ENCODE results near the gene SSTR3. TPM values are rescaled to one million over a fixed set of nuclear protein-coding genes. Genes with fewer than 3 reads are reported as not detected.
A peak's percentile ranks its signal among the peaks of the same experiment; 100 is the strongest.

Gene SSTR3
- total and polyA plus RNA-seq, 2 of the 13 experiments (the other 11 are each of a cell fraction or from before 2014, with no cell fraction given), result 0.08 to 0.64 TPM

DNA sequence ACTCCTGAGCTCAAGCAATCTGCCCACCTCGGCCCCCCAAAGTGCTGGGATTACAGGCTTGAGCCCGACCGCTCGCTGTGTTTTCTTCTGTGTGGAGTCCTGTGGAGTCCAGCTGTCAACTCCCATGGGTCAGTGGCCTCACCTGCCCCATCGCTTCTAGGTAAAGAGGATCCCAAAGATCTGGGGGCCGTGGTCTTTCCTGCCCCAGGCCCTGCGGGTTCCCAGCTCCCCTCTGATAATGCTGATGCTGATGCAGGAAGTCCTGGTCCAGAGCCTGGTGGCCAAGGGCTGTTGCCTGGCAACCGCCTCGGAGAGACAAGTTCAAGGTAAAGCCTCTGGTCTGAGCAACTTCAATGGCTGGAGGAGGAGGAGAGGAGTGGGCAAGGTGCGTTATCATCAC, 9.6 kb downstream of the SSTR3 start:
- no peak overlapping the region for H3K4me2 ChIP-seq (ENCODE audit: low read depth, low read length)
- intact Hi-C loops (cut with micrococcal nuclease; ENCODE audit: unreplicated experiment), result loop anchor here (5.0 kb wide), 1 partner anchor 60 kb away; no protein-coding TSS in a partner anchor
- BruUV-seq (replicated peaks), result no TSS peak
- in situ Hi-C loops (cut with HindIII; ENCODE audit: extremely low pct_ligation_motif_present, low pct_unique_long_range_greater_than_20kb), result no loop called here
- 48% methylated on average over 8 of the region's 10 CpGs for WGBS (ENCODE audit: low lambda C conversion rate)
- no peaks in the 10 kb centered on the region for H4K20me1 ChIP-seq (ENCODE audit: insufficient read depth, low read length)
- H3K9ac ChIP-seq (ENCODE audit: insufficient read depth, low read depth, low read length), result no peak overlapping the region
- TF ChIP-seq RFX1 (IDR thresholded peaks at IDR 0.05), result 0 out of 2 replicates have a peak, but pooled peaks have one; percentile 18
- TF ChIP-seq, protein P1, sequence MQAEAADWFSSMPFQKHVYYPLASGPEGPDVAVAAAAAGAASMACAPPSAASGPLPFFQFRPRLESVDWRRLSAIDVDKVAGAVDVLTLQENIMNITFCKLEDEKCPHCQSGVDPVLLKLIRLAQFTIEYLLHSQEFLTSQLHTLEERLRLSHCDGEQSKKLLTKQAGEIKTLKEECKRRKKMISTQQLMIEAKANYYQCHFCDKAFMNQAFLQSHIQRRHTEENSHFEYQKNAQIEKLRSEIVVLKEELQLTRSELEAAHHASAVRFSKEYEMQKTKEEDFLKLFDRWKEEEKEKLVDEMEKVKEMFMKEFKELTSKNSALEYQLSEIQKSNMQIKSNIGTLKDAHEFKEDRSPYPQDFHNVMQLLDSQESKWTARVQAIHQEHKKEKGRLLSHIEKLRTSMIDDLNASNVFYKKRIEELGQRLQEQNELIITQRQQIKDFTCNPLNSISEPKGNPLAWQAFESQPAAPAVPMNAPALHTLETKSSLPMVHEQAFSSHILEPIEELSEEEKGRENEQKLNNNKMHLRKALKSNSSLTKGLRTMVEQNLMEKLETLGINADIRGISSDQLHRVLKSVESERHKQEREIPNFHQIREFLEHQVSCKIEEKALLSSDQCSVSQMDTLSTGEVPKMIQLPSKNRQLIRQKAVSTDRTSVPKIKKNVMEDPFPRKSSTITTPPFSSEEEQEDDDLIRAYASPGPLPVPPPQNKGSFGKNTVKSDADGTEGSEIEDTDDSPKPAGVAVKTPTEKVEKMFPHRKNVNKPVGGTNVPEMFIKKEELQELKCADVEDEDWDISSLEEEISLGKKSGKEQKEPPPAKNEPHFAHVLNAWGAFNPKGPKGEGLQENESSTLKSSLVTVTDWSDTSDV (CRISPR knock-in tag; IDR thresholded peaks at IDR 0.05), result no peak
- DNase-seq (ENCODE audit: low spot score), result no peak
- no peaks in the 10 kb centered on the region for H3K27me3 ChIP-seq (ENCODE audit: control insufficient read depth in 1 of 2, insufficient read depth in 2 of 2, low read length in 2 of 2)
- no peaks in the 10 kb centered on the region for H3K36me3 ChIP-seq (replicated peaks in 1 of 2; ENCODE audit: control insufficient read depth in 1 of 2, insufficient read depth in 2 of 2, low read length in 2 of 2)
- H3K27ac ChIP-seq (ENCODE audit: extremely low read length, insufficient read depth, low read length), result no peak overlapping the region
- ChIA-PET POLR2A (no interaction called here), CTCF (ENCODE audit: low intra/inter-chr PET ratio, low total read pairs) (no interaction called here)
- no peaks in the 10 kb centered on the region for H3K79me2 ChIP-seq (ENCODE audit: insufficient read depth, low read length)
- no peak overlapping the region for H3K4me3 ChIP-seq (replicated peaks in 1 of 3; ENCODE audit: insufficient read depth in 1 of 3, low read depth in 2 of 3, low read length in 3 of 3)
- peaks cover 34% of the 10 kb centered on the region for H3K4me1 ChIP-seq (ENCODE audit: insufficient read depth, low read length)
- H3K9me3 ChIP-seq (ENCODE audit: low read length), result no peaks in the 10 kb centered on the region
- no peak overlapping the region for H2AFZ ChIP-seq (ENCODE audit: low read length)
- no peak for FAIRE-seq
- no peak for ATAC-seq

DNA sequence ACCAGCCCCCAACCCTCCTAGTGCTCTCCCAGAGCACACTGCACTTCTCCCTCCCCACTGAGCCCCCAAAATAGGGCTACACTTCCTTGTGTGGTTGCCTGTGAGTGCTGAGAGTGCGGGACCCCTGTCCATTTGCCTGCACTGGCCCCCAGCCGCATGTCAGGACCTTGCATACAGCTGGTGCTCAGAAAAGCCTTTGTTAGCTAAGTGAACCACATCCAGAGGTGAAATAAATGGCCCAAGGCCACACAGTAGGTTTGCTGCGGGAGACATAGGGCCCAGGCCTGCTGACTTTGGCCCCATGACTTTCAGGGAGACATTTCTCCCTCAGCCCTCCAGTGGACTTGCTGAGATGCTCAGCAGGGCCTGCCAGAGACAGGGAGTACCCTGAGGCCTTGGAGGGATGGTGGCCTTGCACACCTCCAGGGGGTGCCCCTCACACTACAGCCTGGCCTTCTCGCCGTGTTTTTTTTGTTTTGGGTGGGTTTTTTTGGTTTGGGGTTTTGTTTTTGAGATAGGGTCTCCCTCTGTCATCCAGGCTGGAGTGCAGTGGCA, 10.2 kb downstream of the SSTR3 start:
- Histone ChIP-seq H3K9me3 (ENCODE audit: low read length) (no peaks in the 10 kb centered on the region), H3K27me3 (ENCODE audit: control insufficient read depth in 1 of 2, insufficient read depth in 2 of 2, low read length in 2 of 2) (no peaks in the 10 kb centered on the region), H3K27ac (ENCODE audit: extremely low read length, insufficient read depth, low read length) (no peak overlapping the region), H3K4me3 (replicated peaks in 1 of 3; ENCODE audit: insufficient read depth in 1 of 3, low read depth in 2 of 3, low read length in 3 of 3) (no peak overlapping the region), H3K9ac (ENCODE audit: insufficient read depth, low read depth, low read length) (no peak overlapping the region), H3K79me2 (ENCODE audit: insufficient read depth, low read length) (no peaks in the 10 kb centered on the region), H4K20me1 (ENCODE audit: insufficient read depth, low read length) (peaks cover 3% of the 10 kb centered on the region; the same call in 1 of the 2 replicates), H3K4me1 (ENCODE audit: insufficient read depth, low read length) (peaks cover 41% of the 10 kb centered on the region), H2AFZ (ENCODE audit: low read length) (no peak overlapping the region), H3K36me3 (replicated peaks in 1 of 2; ENCODE audit: control insufficient read depth in 1 of 2, insufficient read depth in 2 of 2, low read length in 2 of 2) (no peaks in the 10 kb centered on the region), H3K4me2 (ENCODE audit: low read depth, low read length) (no peak overlapping the region)
- DNase-seq (ENCODE audit: low spot score), result no peak
- ATAC-seq, result no peak
- ChIA-PET POLR2A (no interaction called here), CTCF (ENCODE audit: low intra/inter-chr PET ratio, low total read pairs) (no interaction called here)
- in situ Hi-C loops (cut with HindIII; ENCODE audit: extremely low pct_ligation_motif_present, low pct_unique_long_range_greater_than_20kb), result no loop called here
- no peak for FAIRE-seq
- intact Hi-C loops (cut with micrococcal nuclease; ENCODE audit: unreplicated experiment), result loop anchor here (5.0 kb wide), 1 partner anchor 60 kb away; no protein-coding TSS in a partner anchor
- BruUV-seq (replicated peaks), result no TSS peak
- 73% methylated on average over 4 of the region's 5 CpGs for WGBS (ENCODE audit: low lambda C conversion rate)
- TF ChIP-seq, protein P2, sequence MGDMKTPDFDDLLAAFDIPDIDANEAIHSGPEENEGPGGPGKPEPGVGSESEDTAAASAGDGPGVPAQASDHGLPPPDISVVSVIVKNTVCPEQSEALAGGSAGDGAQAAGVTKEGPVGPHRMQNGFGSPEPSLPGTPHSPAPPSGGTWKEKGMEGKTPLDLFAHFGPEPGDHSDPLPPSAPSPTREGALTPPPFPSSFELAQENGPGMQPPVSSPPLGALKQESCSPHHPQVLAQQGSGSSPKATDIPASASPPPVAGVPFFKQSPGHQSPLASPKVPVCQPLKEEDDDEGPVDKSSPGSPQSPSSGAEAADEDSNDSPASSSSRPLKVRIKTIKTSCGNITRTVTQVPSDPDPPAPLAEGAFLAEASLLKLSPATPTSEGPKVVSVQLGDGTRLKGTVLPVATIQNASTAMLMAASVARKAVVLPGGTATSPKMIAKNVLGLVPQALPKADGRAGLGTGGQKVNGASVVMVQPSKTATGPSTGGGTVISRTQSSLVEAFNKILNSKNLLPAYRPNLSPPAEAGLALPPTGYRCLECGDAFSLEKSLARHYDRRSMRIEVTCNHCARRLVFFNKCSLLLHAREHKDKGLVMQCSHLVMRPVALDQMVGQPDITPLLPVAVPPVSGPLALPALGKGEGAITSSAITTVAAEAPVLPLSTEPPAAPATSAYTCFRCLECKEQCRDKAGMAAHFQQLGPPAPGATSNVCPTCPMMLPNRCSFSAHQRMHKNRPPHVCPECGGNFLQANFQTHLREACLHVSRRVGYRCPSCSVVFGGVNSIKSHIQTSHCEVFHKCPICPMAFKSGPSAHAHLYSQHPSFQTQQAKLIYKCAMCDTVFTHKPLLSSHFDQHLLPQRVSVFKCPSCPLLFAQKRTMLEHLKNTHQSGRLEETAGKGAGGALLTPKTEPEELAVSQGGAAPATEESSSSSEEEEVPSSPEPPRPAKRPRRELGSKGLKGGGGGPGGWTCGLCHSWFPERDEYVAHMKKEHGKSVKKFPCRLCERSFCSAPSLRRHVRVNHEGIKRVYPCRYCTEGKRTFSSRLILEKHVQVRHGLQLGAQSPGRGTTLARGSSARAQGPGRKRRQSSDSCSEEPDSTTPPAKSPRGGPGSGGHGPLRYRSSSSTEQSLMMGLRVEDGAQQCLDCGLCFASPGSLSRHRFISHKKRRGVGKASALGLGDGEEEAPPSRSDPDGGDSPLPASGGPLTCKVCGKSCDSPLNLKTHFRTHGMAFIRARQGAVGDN (CRISPR knock-in tag; IDR thresholded peaks at IDR 0.05), result no peak
- TF ChIP-seq, protein P3, sequence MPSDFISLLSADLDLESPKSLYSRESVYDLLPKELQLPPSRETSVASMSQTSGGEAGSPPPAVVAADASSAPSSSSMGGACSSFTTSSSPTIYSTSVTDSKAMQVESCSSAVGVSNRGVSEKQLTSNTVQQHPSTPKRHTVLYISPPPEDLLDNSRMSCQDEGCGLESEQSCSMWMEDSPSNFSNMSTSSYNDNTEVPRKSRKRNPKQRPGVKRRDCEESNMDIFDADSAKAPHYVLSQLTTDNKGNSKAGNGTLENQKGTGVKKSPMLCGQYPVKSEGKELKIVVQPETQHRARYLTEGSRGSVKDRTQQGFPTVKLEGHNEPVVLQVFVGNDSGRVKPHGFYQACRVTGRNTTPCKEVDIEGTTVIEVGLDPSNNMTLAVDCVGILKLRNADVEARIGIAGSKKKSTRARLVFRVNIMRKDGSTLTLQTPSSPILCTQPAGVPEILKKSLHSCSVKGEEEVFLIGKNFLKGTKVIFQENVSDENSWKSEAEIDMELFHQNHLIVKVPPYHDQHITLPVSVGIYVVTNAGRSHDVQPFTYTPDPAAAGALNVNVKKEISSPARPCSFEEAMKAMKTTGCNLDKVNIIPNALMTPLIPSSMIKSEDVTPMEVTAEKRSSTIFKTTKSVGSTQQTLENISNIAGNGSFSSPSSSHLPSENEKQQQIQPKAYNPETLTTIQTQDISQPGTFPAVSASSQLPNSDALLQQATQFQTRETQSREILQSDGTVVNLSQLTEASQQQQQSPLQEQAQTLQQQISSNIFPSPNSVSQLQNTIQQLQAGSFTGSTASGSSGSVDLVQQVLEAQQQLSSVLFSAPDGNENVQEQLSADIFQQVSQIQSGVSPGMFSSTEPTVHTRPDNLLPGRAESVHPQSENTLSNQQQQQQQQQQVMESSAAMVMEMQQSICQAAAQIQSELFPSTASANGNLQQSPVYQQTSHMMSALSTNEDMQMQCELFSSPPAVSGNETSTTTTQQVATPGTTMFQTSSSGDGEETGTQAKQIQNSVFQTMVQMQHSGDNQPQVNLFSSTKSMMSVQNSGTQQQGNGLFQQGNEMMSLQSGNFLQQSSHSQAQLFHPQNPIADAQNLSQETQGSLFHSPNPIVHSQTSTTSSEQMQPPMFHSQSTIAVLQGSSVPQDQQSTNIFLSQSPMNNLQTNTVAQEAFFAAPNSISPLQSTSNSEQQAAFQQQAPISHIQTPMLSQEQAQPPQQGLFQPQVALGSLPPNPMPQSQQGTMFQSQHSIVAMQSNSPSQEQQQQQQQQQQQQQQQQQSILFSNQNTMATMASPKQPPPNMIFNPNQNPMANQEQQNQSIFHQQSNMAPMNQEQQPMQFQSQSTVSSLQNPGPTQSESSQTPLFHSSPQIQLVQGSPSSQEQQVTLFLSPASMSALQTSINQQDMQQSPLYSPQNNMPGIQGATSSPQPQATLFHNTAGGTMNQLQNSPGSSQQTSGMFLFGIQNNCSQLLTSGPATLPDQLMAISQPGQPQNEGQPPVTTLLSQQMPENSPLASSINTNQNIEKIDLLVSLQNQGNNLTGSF (CRISPR knock-in tag; IDR thresholded peaks at IDR 0.05), result no peak
- no peak for TF ChIP-seq ZNF354B (CRISPR knock-in tag; IDR thresholded peaks at IDR 0.05)
